HEK293T (cell line): ENCODE measurements around the gene WDR74.

Experiments used
- CTCF ChIA-PET: fragments of 350-600 bp; formaldehyde crosslinking; extraction: SDS; loops from one replicate; lab custom pipeline; 2021; ENCODE audit warnings: antibody characterized with exemption, inconsistent platforms; lab: Yijun Ruan, JAX
- POLR2A ChIA-PET: fragments of 350-600 bp; formaldehyde crosslinking; extraction: SDS; loops from one replicate; lab custom pipeline; 2020; ENCODE audit warnings: antibody characterized with exemption, inconsistent platforms; lab: Yijun Ruan, JAX
- DNase-seq: peaks from one replicate; pipeline ENCODE4 v3.0.0; 2012; ENCODE audit warnings: mixed read lengths; ENCODE audit errors: extremely low spot score
- ARNT ChIP-seq: fragments of 450-650 bp; IDR thresholded peaks from 2 replicates; pipeline ENCODE4 v1.6.1; 2017; ENCODE audit warnings: mild to moderate bottlenecking
- BHLHE40 ChIP-seq: fragments of 450-650 bp; IDR thresholded peaks from 2 replicates; pipeline ENCODE4 v1.6.1; 2016; ENCODE audit warnings: mild to moderate bottlenecking, moderate library complexity, borderline replicate concordance
- CTBP1 ChIP-seq: fragments of 450-650 bp; IDR thresholded peaks from 2 replicates; pipeline ENCODE4 v1.6.1; 2016; ENCODE audit warnings: borderline replicate concordance
- ELF4 ChIP-seq: fragments of 450-650 bp; IDR thresholded peaks from 2 replicates; pipeline ENCODE4 v1.6.1; 2017; ENCODE audit warnings: antibody characterized with exemption
- FOXA1 ChIP-seq: fragments of 450-650 bp; IDR thresholded peaks from 2 replicates; pipeline ENCODE4 v1.6.1; 2016; ENCODE audit warnings: mild to moderate bottlenecking
- FOXK2 ChIP-seq: fragments of 450-650 bp; IDR thresholded peaks from 2 replicates; pipeline ENCODE4 v1.6.1; 2016; ENCODE audit warnings: mild to moderate bottlenecking
- FOXM1 ChIP-seq: fragments of 450-650 bp; IDR thresholded peaks from 2 replicates; pipeline ENCODE4 v1.6.1; 2017; ENCODE audit warnings: mild to moderate bottlenecking, borderline replicate concordance
- HDGF ChIP-seq: fragments of 450-650 bp; IDR thresholded peaks from 2 replicates; pipeline ENCODE4 v1.6.1; 2017; ENCODE audit warnings: antibody characterized with exemption, borderline replicate concordance
- L3MBTL2 ChIP-seq: fragments of 450-650 bp; conservative IDR thresholded peaks from 2 replicates; pipeline ENCODE4 v1.6.1; 2016; ENCODE audit warnings: mild to moderate bottlenecking
- LEF1 ChIP-seq: fragments of 450-650 bp; IDR thresholded peaks from 2 replicates; pipeline ENCODE4 v1.6.1; 2017; ENCODE audit warnings: mild to moderate bottlenecking, borderline replicate concordance
- NFRKB ChIP-seq: fragments of 450-650 bp; IDR thresholded peaks from 2 replicates; pipeline ENCODE4 v1.6.1; 2016; ENCODE audit warnings: mild to moderate bottlenecking, moderate library complexity
- SP1 ChIP-seq: fragments of 450-650 bp; IDR thresholded peaks from 2 replicates; pipeline ENCODE4 v1.6.1; 2017
- SUZ12 ChIP-seq: fragments of 450-650 bp; IDR thresholded peaks from 2 replicates; pipeline ENCODE4 v1.6.1; 2016; ENCODE audit warnings: mild to moderate bottlenecking
- TARDBP ChIP-seq: fragments of 450-650 bp; IDR thresholded peaks from 2 replicates; pipeline ENCODE4 v1.6.1; 2016
- ZNF384 ChIP-seq: fragments of 450-650 bp; IDR thresholded peaks from 2 replicates; pipeline ENCODE4 v1.6.1; 2016
- TF ChIP-seq, protein P1 (sequence below): fragments of 450-650 bp; IDR thresholded peaks from 2 replicates; pipeline ENCODE4 v1.6.1; 2016

The WDR74 gene

DNA sequence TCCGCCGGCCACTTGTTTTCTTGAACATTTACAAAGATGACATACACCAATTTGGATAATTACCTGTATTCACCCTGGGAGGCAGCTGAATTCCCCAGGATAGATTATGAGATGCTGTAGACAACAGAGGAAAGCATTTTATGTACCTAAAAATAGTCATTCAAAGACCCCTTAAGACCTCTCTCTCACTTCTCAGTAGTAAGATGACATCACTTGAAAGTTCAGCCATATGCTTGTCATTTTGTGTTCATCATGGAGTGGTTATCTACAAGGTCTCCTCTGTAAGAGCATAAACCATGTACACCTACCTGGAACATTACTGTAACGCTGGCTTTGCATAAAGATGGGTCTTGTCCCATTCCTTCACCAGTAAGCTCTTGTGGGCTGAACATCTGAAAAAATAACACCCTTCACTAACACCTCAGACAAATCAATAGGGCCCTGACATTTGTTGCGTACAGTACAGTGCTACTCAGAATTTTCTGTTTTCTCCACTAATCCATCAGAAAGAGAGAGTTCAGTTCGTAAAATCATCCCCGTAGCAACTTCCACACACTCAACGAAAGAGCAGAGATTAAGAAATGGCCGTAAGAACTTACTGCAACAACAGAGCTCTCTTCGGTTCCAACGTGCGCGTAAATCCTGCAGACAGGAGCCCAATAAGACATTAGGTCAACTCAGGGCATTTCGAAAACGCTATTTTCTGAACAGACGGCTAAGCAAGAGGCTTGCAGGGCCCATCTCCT is 15.6 kb upstream of the WDR74 start:
- CTCF ChIA-PET = no interaction called here
- DNase-seq = no peak
- POLR2A ChIA-PET = interaction anchor here (1.0 to 9.9 kb wide), 30 partner anchors 10 to 202 kb away, joined by 3 to 331 read pairs (median 10); partner anchors contain the start of genes BSCL2, C11orf98, CSKMT and GNG3

GRCh38 chr11:62854013-62854824 is 14.8 kb upstream of the WDR74 start:
- no peak for DNase-seq
- TF ChIP-seq L3MBTL2 (no peak), FOXK2 (no peak), TARDBP (no peak), SP1 (no peak), ZNF384 (no peak), NFRKB (no peak), SUZ12 (no peak)
- TF ChIP-seq, protein P1, sequence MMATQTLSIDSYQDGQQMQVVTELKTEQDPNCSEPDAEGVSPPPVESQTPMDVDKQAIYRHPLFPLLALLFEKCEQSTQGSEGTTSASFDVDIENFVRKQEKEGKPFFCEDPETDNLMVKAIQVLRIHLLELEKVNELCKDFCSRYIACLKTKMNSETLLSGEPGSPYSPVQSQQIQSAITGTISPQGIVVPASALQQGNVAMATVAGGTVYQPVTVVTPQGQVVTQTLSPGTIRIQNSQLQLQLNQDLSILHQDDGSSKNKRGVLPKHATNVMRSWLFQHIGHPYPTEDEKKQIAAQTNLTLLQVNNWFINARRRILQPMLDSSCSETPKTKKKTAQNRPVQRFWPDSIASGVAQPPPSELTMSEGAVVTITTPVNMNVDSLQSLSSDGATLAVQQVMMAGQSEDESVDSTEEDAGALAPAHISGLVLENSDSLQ = no peak
- ChIA-PET CTCF (interaction anchor here (0.9 to 1.0 kb wide), 2 partner anchors 62 to 68 kb away, joined by 3 to 6 read pairs; no protein-coding TSS in a partner anchor), POLR2A (interaction anchor here (1.0 to 9.9 kb wide), 18 partner anchors 9 to 436 kb away, joined by 3 to 331 read pairs (median 18); partner anchors contain the start of genes BSCL2, GNG3, HNRNPUL2 and SLC3A2)

More for the DNA sequence above, 15.6 kb upstream of the WDR74 start:
- no peak for TF ChIP-seq NFRKB
- TF ChIP-seq BHLHE40 = no peak
- TF ChIP-seq TARDBP = no peak
- TF ChIP-seq LEF1 = no peak
- no peak for TF ChIP-seq SUZ12
- no peak for TF ChIP-seq L3MBTL2

DNA sequence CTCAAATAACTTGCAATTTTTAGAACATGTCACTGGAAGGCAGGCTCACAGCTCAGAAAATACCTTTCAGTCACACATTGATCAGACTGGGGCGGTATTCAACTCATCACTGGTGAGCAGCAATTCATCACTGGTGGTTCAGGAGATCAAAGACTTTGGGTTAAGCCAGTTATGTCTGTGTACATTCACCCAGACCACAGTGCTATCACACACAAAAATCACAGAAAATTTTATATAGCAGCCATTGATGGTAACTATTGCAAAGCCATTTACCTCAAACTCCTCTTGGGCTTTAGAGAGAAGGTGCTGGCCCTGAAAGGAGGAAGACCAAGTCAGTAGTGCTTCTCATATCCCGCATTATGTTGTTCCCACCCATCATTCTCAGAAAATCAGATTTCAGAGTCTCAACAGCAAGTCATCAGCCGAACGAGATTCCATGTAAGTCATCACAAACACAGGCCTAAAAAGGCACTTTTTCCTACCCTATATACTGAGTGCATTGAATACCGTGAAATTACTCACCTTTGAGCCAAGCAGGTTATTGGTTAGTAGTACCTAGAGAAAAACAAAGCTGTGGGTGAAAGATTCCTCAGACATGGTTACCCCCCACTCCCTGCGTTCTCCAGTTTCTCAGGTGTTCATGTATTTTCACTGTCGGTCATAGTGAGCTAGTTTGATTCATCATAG is 14.0 kb upstream of the WDR74 start:
- POLR2A ChIA-PET = interaction anchor here (1.0 to 9.9 kb wide), 14 partner anchors 9 to 436 kb away, joined by 3 to 331 read pairs (median 43); partner anchors contain the start of genes BSCL2, GNG3, HNRNPUL2 and SLC3A2
- CTCF ChIA-PET = interaction anchor here (0.5 to 1.0 kb wide), 3 partner anchors 61 to 172 kb away, joined by 3 to 6 read pairs (median 3); no protein-coding TSS in a partner anchor

DNA sequence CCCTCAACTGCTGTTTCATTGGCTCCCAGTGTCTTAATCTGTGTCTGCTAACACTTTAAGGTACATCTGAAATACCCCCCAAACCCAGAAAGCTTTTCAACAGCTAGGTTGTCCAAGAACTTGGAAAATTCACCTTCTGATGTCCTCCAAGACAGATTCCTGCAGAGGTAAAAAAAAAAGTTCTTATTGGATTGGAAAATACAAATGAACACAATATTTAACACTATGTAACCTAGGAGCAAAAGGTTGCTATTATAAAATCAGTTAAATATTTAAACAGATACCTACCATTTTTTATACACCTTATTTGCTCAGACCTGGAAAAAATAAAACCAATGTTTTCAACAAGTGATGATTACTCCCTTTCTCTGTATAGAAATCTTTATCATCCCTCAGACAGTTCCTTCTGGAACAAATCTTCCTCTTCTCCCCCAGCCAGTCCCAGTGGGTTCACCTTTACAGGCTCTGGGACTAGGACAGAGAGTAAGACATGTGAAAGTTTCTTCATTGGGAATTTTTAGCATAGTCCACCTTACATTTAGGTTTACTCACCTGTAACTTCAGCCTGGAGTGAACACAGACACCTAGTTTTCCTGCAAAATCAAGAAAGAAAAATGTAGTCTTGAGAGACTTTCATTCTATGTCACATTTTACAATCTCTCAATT is 13.3 kb upstream of the WDR74 start:
- ChIA-PET POLR2A (interaction anchor here (1.0 to 9.9 kb wide), 10 partner anchors 9 to 188 kb away, joined by 3 to 331 read pairs (median 8); partner anchors contain the start of genes C11orf98, CSKMT, SLC3A2 and TMEM179B), CTCF (no interaction called here)
- TF ChIP-seq, protein P1 = no peak
- no peak for TF ChIP-seq BHLHE40
- no peak for TF ChIP-seq LEF1
- no peak for TF ChIP-seq ZNF384
- no peak for TF ChIP-seq ARNT
- TF ChIP-seq FOXA1 = no peak
- TF ChIP-seq FOXK2 = no peak
- no peak for TF ChIP-seq CTBP1
- TF ChIP-seq TARDBP = no peak
- no peak for TF ChIP-seq HDGF
- TF ChIP-seq L3MBTL2 = no peak
- TF ChIP-seq FOXM1 = no peak
- TF ChIP-seq SUZ12 = no peak
- TF ChIP-seq NFRKB = no peak
- TF ChIP-seq ELF4 = no peak
- no peak for TF ChIP-seq SP1
- no peak for DNase-seq

More for the DNA sequence above, 14.0 kb upstream of the WDR74 start:
- TF ChIP-seq HDGF (no peak), NFRKB (0 out of 2 replicates have a peak, but pooled peaks have one; percentile 31)
- DNase-seq = no peak

DNA sequence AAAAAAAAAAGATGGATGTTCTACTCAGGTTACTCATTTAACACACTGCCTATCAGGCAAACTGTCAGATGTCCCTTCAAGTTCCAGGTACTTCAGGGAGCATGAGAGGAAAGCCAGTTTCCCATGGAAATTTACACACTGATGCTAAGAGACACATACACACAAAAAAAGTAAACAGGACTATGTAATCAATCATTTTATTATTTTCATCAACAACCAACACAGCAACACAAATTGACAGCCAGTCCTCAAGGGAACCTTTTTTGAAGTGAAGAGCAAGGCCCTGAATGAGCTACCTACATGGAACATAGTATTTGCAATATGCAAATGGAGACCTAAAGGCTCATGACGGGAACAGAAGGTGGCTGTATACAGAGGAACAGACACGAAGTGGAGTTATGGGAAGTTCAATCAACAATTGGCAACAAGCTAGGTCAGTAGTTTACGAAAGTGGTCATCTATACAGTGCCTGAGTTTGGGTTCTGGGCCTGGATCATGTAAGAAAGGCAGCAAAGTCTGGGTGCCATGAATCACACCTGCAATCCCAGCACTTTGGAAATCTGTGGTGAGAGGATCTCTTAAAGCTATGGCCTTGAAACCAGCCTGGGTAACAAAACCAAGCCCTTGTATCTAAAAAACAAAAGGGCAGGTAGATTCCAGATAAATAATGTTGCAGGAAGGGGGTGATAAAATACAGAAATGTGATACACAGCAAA is 12.6 kb upstream of the WDR74 start:
- DNase-seq = no peak
- ChIA-PET POLR2A (interaction anchor here (1.0 to 9.9 kb wide), 11 partner anchors 9 to 187 kb away, joined by 3 to 331 read pairs (median 6); partner anchors contain the start of genes C11orf98, CSKMT, SLC3A2 and WDR74), CTCF (no interaction called here)
- TF ChIP-seq, protein P1 = peak; percentile 82
- TF ChIP-seq CTBP1 (no peak), ZNF384 (no peak; the same call in 1 of the 2 replicates), ELF4 (no peak), HDGF (no peak), SP1 (no peak), BHLHE40 (no peak), L3MBTL2 (no peak), FOXK2 (peak; percentile 50; the same call in 1 of the 2 replicates), LEF1 (no peak), NFRKB (no peak)
